NCI-H82 treated with DMSO at 0.1 percent for 48 hours (cell line): ENCODE results near the gene ZNF407.

Source experiments
- DNase-seq: peaks from one replicate; lab custom pipeline; 2025; ENCODE audit not compliant: unreplicated experiment; lab: John Stamatoyannopoulos, UW

ZNF407 gene

GRCh38 chr18:74579496-74580065, 18.1 kb upstream of the ZNF407 start:
- DNase-seq, result no peak

- no peak for DNase-seq
Measured at GRCh38 chr18:74582642-74583041, 15.0 kb upstream of the ZNF407 start.

GRCh38 chr18:74587441-74587840, 10.2 kb upstream of the ZNF407 start:
- no peak for DNase-seq

GRCh38 chr18:74589021-74589420, 8.6 kb upstream of the ZNF407 start:
- DNase-seq, result no peak

- DNase-seq, result no peak
Measured at GRCh38 chr18:74589811-74590210, 7.9 kb upstream of the ZNF407 start.

GRCh38 chr18:74590671-74591070, 7.0 kb upstream of the ZNF407 start:
- no peak for DNase-seq

- DNase-seq, result no peak
Measured at GRCh38 chr18:74595431-74595830, 2.2 kb upstream of the ZNF407 start.

- no peak for DNase-seq
Measured at GRCh38 chr18:74597034-74597661, 522 bp upstream of the ZNF407 start.

- DNase-seq, result no peak
Measured at GRCh38 chr18:74598350-74599001, 806 bp downstream of the ZNF407 start.

GRCh38 chr18:74604361-74604760, 6.7 kb downstream of the ZNF407 start:
- DNase-seq, result no peak

GRCh38 chr18:74604774-74605173, 7.1 kb downstream of the ZNF407 start:
- DNase-seq, result no peak

- no peak for DNase-seq
Measured at GRCh38 chr18:74608681-74609080, 11.0 kb downstream of the ZNF407 start.

GRCh38 chr18:74609535-74609934, 11.9 kb downstream of the ZNF407 start:
- DNase-seq, result no peak

- no peak for DNase-seq
Measured at GRCh38 chr18:74610051-74610615, 12.5 kb downstream of the ZNF407 start.

GRCh38 chr18:74610860-74611259, 13.2 kb downstream of the ZNF407 start:
- DNase-seq, result no peak

GRCh38 chr18:74611765-74612164, 14.1 kb downstream of the ZNF407 start:
- DNase-seq, result no peak

GRCh38 chr18:74613381-74613780, 15.7 kb downstream of the ZNF407 start:
- DNase-seq, result no peak

- DNase-seq, result no peak
Measured at GRCh38 chr18:74616494-74616893, 18.8 kb downstream of the ZNF407 start.

GRCh38 chr18:74617486-74617885, 19.8 kb downstream of the ZNF407 start:
- DNase-seq, result no peak

GRCh38 chr18:74622072-74622471, 24.4 kb downstream of the ZNF407 start:
- no peak for DNase-seq

GRCh38 chr18:74623047-74623816, 25.6 kb downstream of the ZNF407 start:
- DNase-seq, result no peak

- DNase-seq, result no peak
Measured at GRCh38 chr18:74624466-74624865, 26.8 kb downstream of the ZNF407 start.
